K562 (cell line): ENCODE data around the gene UBASH3A. TPM values are rescaled to one million over a fixed set of nuclear protein-coding genes. Genes with fewer than 3 reads are reported as not detected.
A peak's percentile ranks its signal among the peaks of the same experiment; 100 is the strongest.

Experiments used
- ATAC-seq: fragments of 200-7000 bp; cut with Tn5 transposase; 3 replicates; pipeline ENCODE4 v1.9.1; 2020; ENCODE audit warnings: moderate library complexity
- BruUV-seq: library from RNA; stranded (reverse); fragments of 400-500 nt; replicated peaks from 2 replicates; lab custom pipeline; 2021; lab: Mats Ljungman, UMichigan
- CTCF ChIA-PET: fragments of 300-600 bp; formaldehyde crosslinking; extraction: SDS; loops from one replicate; lab custom pipeline; 2021; ENCODE audit warnings: low intra/inter-chr PET ratio; lab: Yijun Ruan, JAX
- POLR2A ChIA-PET: fragments of 300-600, 350-650 bp; sonication (Branson Sonifier 250); formaldehyde crosslinking; extraction: SDS; loops from one replicate; lab custom pipeline; 2021; ENCODE audit warnings: antibody characterized with exemption, inconsistent platforms; lab: Yijun Ruan, JAX
- DNase-seq, 4 experiments: peaks; one replicate each; pipeline versions ENCODE4 v3.0.0 to v3.0.0-alpha.2; 2011 to 2018; ENCODE audit warnings: low spot score in 3 of 4, mixed read lengths in 3 of 4; ENCODE audit errors: extremely low read depth in 1 of 4
- FAIRE-seq: peaks from 2 replicates; lab custom pipeline; 2011; peaks lifted over from hg19 to GRCh38; lab: Jason Lieb, UNC
- H2AFZ ChIP-seq: 2 replicates; pipeline ENCODE4 v1.6.0; 2011; ENCODE audit warnings: low read depth, low read length, control low read depth, inconsistent platforms
- H3K27ac ChIP-seq: fragments of 200-600 bp; 3 replicates; pipeline ENCODE4 v1.8.0; 2011; ENCODE audit warnings: low read depth, mild to moderate bottlenecking, control low read depth, inconsistent platforms, low read length, moderate library complexity, mixed read lengths; ENCODE audit errors: extremely low read depth
- H3K27me3 ChIP-seq, 2 experiments: fragments of 300-600 bp in 1 of 2; 2 replicates in 1 of 2; 3 replicates in 1 of 2; pipeline versions ENCODE4 v1.6.0 to v1.8.0; 2011; ENCODE audit warnings: inconsistent platforms in 2 of 2, low read length in 2 of 2, mild to moderate bottlenecking in 1 of 2, mixed read lengths in 1 of 2, moderate library complexity in 1 of 2; ENCODE audit not compliant: control insufficient read depth in 2 of 2, insufficient read depth in 2 of 2
- H3K36me3 ChIP-seq: fragments of 300-600 bp; 3 replicates; pipeline ENCODE4 v1.8.0; 2011; ENCODE audit warnings: mild to moderate bottlenecking, low read length, inconsistent platforms; ENCODE audit not compliant: control insufficient read depth, insufficient read depth
- H3K4me1 ChIP-seq, 2 experiments: fragments of 200-600 bp in 1 of 2; replicated peaks in 1 of 2; 2 replicates in 1 of 2; 3 replicates in 1 of 2; pipeline versions ENCODE4 v1.5.1 to v1.8.0; 2011; ENCODE audit warnings: inconsistent platforms in 2 of 2, low read length in 2 of 2, mild to moderate bottlenecking in 1 of 2, mixed read lengths in 1 of 2, moderate library complexity in 1 of 2; ENCODE audit not compliant: control insufficient read depth in 2 of 2, insufficient read depth in 2 of 2
- H3K4me2 ChIP-seq: 2 replicates; pipeline ENCODE4 v1.6.1; 2011; ENCODE audit warnings: low read length, control low read depth, inconsistent platforms, mixed read lengths; ENCODE audit not compliant: insufficient read depth
- H3K4me3 ChIP-seq: fragments of 200-600 bp; sonication (generic), shearing (Covaris generic); 2 replicates; pipeline ENCODE4 v1.5.1; 2016; ENCODE audit warnings: control low read depth, inconsistent platforms
- H3K79me2 ChIP-seq: fragments of 200-600 bp; 3 replicates; pipeline ENCODE4 v1.8.0; 2011; ENCODE audit warnings: low read length, inconsistent platforms; ENCODE audit not compliant: control insufficient read depth, insufficient read depth
- H3K9ac ChIP-seq, 2 experiments: 2 replicates each; pipeline versions ENCODE4 v1.6.0 to v1.6.1; 2011; ENCODE audit warnings: low read depth in 2 of 2, low read length in 2 of 2, control low read depth in 1 of 2, inconsistent platforms in 1 of 2, mild to moderate bottlenecking in 1 of 2, mixed read lengths in 1 of 2; ENCODE audit not compliant: insufficient read depth in 1 of 2
- H3K9me1 ChIP-seq: one replicate; pipeline ENCODE4 v1.6.0; 2011; ENCODE audit warnings: inconsistent platforms, mild to moderate bottlenecking, low read length, moderate library complexity; ENCODE audit not compliant: control insufficient read depth, insufficient read depth
- H3K9me3 ChIP-seq: replicated peaks from 2 replicates; pipeline ENCODE4 v1.5.1; 2011; ENCODE audit warnings: low read depth, low read length, inconsistent platforms; ENCODE audit not compliant: control insufficient read depth, insufficient read depth
- H4K20me1 ChIP-seq: replicated peaks from 2 replicates; pipeline ENCODE4 v1.6.1; 2011; ENCODE audit warnings: low read length, inconsistent platforms, mixed read lengths; ENCODE audit not compliant: control insufficient read depth, insufficient read depth
- BDP1 ChIP-seq: IDR thresholded peaks from 3 replicates; pipeline ENCODE4 v1.6.1; 2011; ENCODE audit not compliant: insufficient read length, insufficient read depth
- ETS1 ChIP-seq: conservative IDR thresholded peaks from 2 replicates; pipeline ENCODE4 v1.6.1; 2011; ENCODE audit warnings: low read depth, mild to moderate bottlenecking, low read length; ENCODE audit not compliant: control insufficient read depth
- MCM5 ChIP-seq: fragments of 450-650 bp; IDR thresholded peaks from 2 replicates; pipeline ENCODE4 v1.6.1; 2016; ENCODE audit warnings: low read depth
- PRDM10 ChIP-seq: fragments of 450-650 bp; IDR thresholded peaks from 2 replicates; pipeline ENCODE4 v1.6.1; 2018; ENCODE audit not compliant: partially characterized antibody
- SIRT6 ChIP-seq: IDR thresholded peaks from one replicate; pipeline ENCODE4 v1.6.1; 2012; ENCODE audit warnings: low read depth, mild to moderate bottlenecking, control low read depth, inconsistent platforms, low read length, moderate library complexity
- ZBTB43 ChIP-seq: sonication (generic); formaldehyde crosslinking; IDR thresholded peaks from 2 replicates; pipeline ENCODE4 v1.8.0; 2023; ENCODE audit warnings: mild to moderate bottlenecking, missing genetic modification reagents
- WGBS: fragments of 100-300 bp; shearing (Covaris generic); methylation state at CpG from one replicate; pipeline ENCODE4 v1.1.6; 2016; ENCODE audit warnings: low coverage, mixed read lengths; ENCODE audit not compliant: insufficient coverage; ENCODE audit errors: missing lambda C conversion rate; 5-methylcytosine and 5-hydroxymethylcytosine counted together
- in situ Hi-C: fragments of 300-500 bp; cut with MboI; formaldehyde crosslinking; loops from 4 replicates; pipeline ENCODE4 v1.15.0; 2018; ENCODE audit warnings: inconsistent platforms, mixed read lengths
- intact Hi-C: fragments of 100-400 bp; cut with micrococcal nuclease; formaldehyde crosslinking; loops from 2 replicates; pipeline ENCODE4 v1.14.2; 2022
- polyA plus RNA-seq, 8 experiments: library from polyadenylated mRNA; depleted of rRNA in 4 of 8; stranded (reverse) in 5 of 8; unstranded in 3 of 8; fragments of >200 nt; fragmentation: Nextera tagmentation in 2 of 8; fragmentation: Illumina TruSeq in 1 of 8; extraction: Ambion mirVana in 2 of 8; extraction: Trizol in 1 of 8; gene quantifications; 2 replicates each; pipeline versions ENCODE4 v1.2.1 to v1.2.3, GENCODE V29; 2011 to 2014; ENCODE audit warnings: inconsistent platforms in 1 of 8, missing spikeins in 1 of 8
- total RNA-seq, 7 experiments: library from RNA; depleted of rRNA in 6 of 7; stranded (reverse); fragments of >200 nt in 6 of 7; fragmentation: Illumina TruSeq in 2 of 7; extraction: Trizol in 2 of 7; gene quantifications; 2 replicates each; pipeline versions ENCODE4 v1.2.1 to v1.2.3, GENCODE V29; 2011 to 2021; ENCODE audit warnings: low replicate concordance in 1 of 7

UBASH3A gene
- total and polyA plus RNA-seq, 9 of the 15 experiments (the other 6 are each of a cell fraction or from before 2014, with no cell fraction given) = 0.23 to 1.8 (median 1.1) TPM

DNA sequence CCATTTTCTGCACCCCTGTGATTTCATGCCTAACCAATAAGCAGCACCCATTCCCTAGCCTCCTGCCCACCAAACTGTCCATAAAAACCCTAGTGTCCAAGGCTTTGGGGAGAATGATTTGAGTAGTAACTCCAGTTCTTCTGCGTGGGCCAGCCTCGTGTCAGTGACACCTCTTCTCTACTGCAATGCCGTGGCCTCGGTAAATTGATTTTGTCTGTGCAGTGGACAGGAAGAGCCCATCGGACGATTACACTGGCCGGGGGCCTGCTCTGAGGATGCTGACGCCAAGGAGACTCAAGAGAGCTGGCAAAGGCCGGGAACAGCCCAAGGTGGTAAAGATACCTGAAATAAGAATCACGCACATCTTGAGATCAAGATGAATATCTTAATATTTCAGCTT lies 63.0 kb downstream of the UBASH3A start:
- 22% methylated on average over 10 of the region's 10 CpGs for WGBS
- Histone ChIP-seq H3K4me1 (peaks cover 29 to 48% of the 10 kb centered on the region in 2 experiments), H3K27me3 (peaks cover 8 to 9% of the 10 kb centered on the region in 2 experiments; a peak in 4 of 5 replicates), H3K9me3 (no peaks in the 10 kb centered on the region), H3K27ac (no peak overlapping the region), H3K9me1 (no peaks in the 10 kb centered on the region), H4K20me1 (no peaks in the 10 kb centered on the region), H3K36me3 (no peaks in the 10 kb centered on the region), H3K9ac (no peak overlapping the region), H3K4me2 (0 out of 2 replicates have a peak overlapping the region, but pooled peaks have one; percentile 11), H2AFZ (no peak overlapping the region), H3K79me2 (no peaks in the 10 kb centered on the region), H3K4me3 (no peak overlapping the region)
- in situ Hi-C loops = loop anchor here (5.0 kb wide), 1 partner anchor 61 kb away; no protein-coding TSS in a partner anchor
- ATAC-seq = no peak
- POLR2A ChIA-PET = interaction anchor here (0.8 to 0.9 kb wide), 2 partner anchors 45 to 247 kb away, joined by 3 to 4 read pairs; partner anchors contain the start of gene ABCG1
- no peak for FAIRE-seq
- no TSS peak for BruUV-seq
- TF ChIP-seq SIRT6 (no peak), ETS1 (no peak), BDP1 (no peak), ZBTB43 (CRISPR knock-in tag) (no peak), MCM5 (no peak), PRDM10 (peak; percentile 45)
- intact Hi-C loops = loop anchor here (5.0 kb wide), 1 partner anchor 71 kb away; no protein-coding TSS in a partner anchor
- no peak for DNase-seq
- CTCF ChIA-PET = interaction anchor here (1.1 kb wide), 1 partner anchor 157 kb away, joined by 4 read pairs; no protein-coding TSS in a partner anchor
